Vagina (tissue), 2 donors: ENCODE measurements around the gene VTI1A.

Source experiments
- CTCF ChIP-seq, 3 experiments: fragments of 450-650 bp in 2 of 3; fragments of 200-600 bp in 1 of 3; sonication (generic) in 1 of 3; IDR thresholded peaks; one replicate each; pipeline ENCODE4 v1.5.1; 2017 to 2019; ENCODE audit warnings: antibody characterized with exemption in 3 of 3, mild to moderate bottlenecking in 2 of 3, moderate library complexity in 2 of 3
- POLR2A ChIP-seq, 2 donors: fragments of 450-650 bp; IDR thresholded peaks; one replicate each; pipeline ENCODE4 v1.6.1; 2017; ENCODE audit warnings: antibody characterized with exemption in 2 of 2, mild to moderate bottlenecking in 2 of 2, moderate library complexity in 2 of 2
- POLR2AphosphoS5 ChIP-seq, 2 donors: sonication (generic); formaldehyde crosslinking; IDR thresholded peaks; one replicate each; pipeline ENCODE4 v1.9.0; 2017; ENCODE audit warnings: antibody characterized with exemption in 2 of 2, mild to moderate bottlenecking in 2 of 2, low read depth in 1 of 2; ENCODE audit not compliant: insufficient read depth in 1 of 2

- TF ChIP-seq CTCF (IDR thresholded peaks at IDR 0.05) (no peak), POLR2A (IDR thresholded peaks at IDR 0.05) (no peak), POLR2AphosphoS5 (IDR thresholded peaks at IDR 0.05; ENCODE audit: insufficient read depth in 1 of 2, low read depth in 1 of 2) (no peak)
Observed at GRCh38 chr10:112601214-112602090, 154.4 kb downstream of the VTI1A start.
